OCI-LY7 (cell line): ENCODE results near the gene CPNE1. TPM values are rescaled to one million over a fixed set of nuclear protein-coding genes. Genes with fewer than 3 reads are reported as not detected.

Experiments used
- BruUV-seq: library from RNA; stranded (reverse); fragments of 400-500 nt; replicated peaks from 2 replicates; lab custom pipeline; 2021; lab: Mats Ljungman, UMichigan
- CTCF ChIA-PET: fragments of 300-600 bp; sonication (Branson Sonifier 250); formaldehyde crosslinking; loops from one replicate; lab custom pipeline; 2022; ENCODE audit warnings: antibody characterized with exemption; ENCODE audit not compliant: unreplicated experiment; lab: Charles Lee
- POLR2A ChIA-PET: fragments of 300-600 bp; sonication (Branson Sonifier 250); formaldehyde crosslinking; loops from one replicate; lab custom pipeline; 2022; ENCODE audit warnings: antibody characterized with exemption; lab: Charles Lee
- DNase-seq: peaks from one replicate; pipeline ENCODE4 v3.0.0-alpha.2; 2015; ENCODE audit warnings: low spot score
- H2AFZ ChIP-seq: fragments of 200-600 bp; sonication (generic), shearing (Covaris generic); 2 replicates; pipeline ENCODE4 v1.6.1; 2014; ENCODE audit warnings: mild to moderate bottlenecking, antibody characterized with exemption, low read length, moderate library complexity
- H3K27ac ChIP-seq: fragments of 200-600 bp; sonication (generic); 2 replicates; pipeline ENCODE4 v1.5.1; 2014; ENCODE audit warnings: mixed run types, low read depth, mild to moderate bottlenecking, moderate library complexity, low read length, inconsistent platforms; ENCODE audit not compliant: poor library complexity, severe bottlenecking
- H3K36me3 ChIP-seq: fragments of 200-600 bp; sonication (generic); 2 replicates; pipeline ENCODE4 v1.6.1; 2014; ENCODE audit warnings: mild to moderate bottlenecking, antibody characterized with exemption, low read length, moderate library complexity, mixed read lengths; ENCODE audit not compliant: insufficient read depth
- H3K4me1 ChIP-seq: fragments of 200-600 bp; sonication (generic); 2 replicates; pipeline ENCODE4 v1.5.1; 2014; ENCODE audit warnings: mild to moderate bottlenecking, low read length; ENCODE audit not compliant: insufficient read depth, poor library complexity, severe bottlenecking
- H3K4me2 ChIP-seq: fragments of 200-600 bp; sonication (generic); 2 replicates; pipeline ENCODE4 v1.6.1; 2014; ENCODE audit warnings: mild to moderate bottlenecking, low read length
- H3K4me3 ChIP-seq: fragments of 200-600 bp; sonication (generic); 2 replicates; pipeline ENCODE4 v1.5.1; 2014; ENCODE audit warnings: mild to moderate bottlenecking, low read depth, low read length; ENCODE audit not compliant: poor library complexity, severe bottlenecking
- H3K79me2 ChIP-seq: fragments of 200-600 bp; sonication (generic); 2 replicates; pipeline ENCODE4 v1.6.1; 2016; ENCODE audit warnings: low read depth, mild to moderate bottlenecking, low read length, moderate library complexity, mixed read lengths; ENCODE audit not compliant: insufficient read depth
- H3K9me2 ChIP-seq: fragments of 200-600 bp; sonication (generic); 2 replicates; pipeline ENCODE4 v1.6.1; 2016; ENCODE audit warnings: mild to moderate bottlenecking, low read length, mixed read lengths; ENCODE audit not compliant: insufficient read depth
- H3K9me3 ChIP-seq: fragments of 200-600 bp; sonication (generic); 2 replicates; pipeline ENCODE4 v1.6.1; 2014; ENCODE audit warnings: mild to moderate bottlenecking, mixed run types, low read length, mixed read lengths
- H4K20me1 ChIP-seq: fragments of 200-600 bp; sonication (generic); 2 replicates; pipeline ENCODE4 v1.6.1; 2014; ENCODE audit warnings: mild to moderate bottlenecking, antibody characterized with exemption, low read length, moderate library complexity, mixed read lengths; ENCODE audit not compliant: insufficient read depth
- CTCF ChIP-seq: fragments of 200-600 bp; sonication (generic); conservative IDR thresholded peaks from 2 replicates; pipeline ENCODE4 v1.5.1; 2014; ENCODE audit warnings: mild to moderate bottlenecking, antibody characterized with exemption, low read length, moderate library complexity, mixed read lengths
- EZH2phosphoT487 ChIP-seq: fragments of 200-600 bp; sonication (generic); IDR thresholded peaks from 2 replicates; pipeline ENCODE4 v1.6.1; 2018; ENCODE audit warnings: low read depth, borderline replicate concordance, mild to moderate bottlenecking, mixed run types, antibody characterized with exemption, low read length, moderate library complexity, mixed read lengths
- intact Hi-C: fragments of 100-400 bp; cut with micrococcal nuclease; formaldehyde crosslinking; loops from one replicate; pipeline ENCODE4 v1.10.0; 2022; ENCODE audit not compliant: unreplicated experiment
- total RNA-seq, 2 experiments: library from RNA; depleted of rRNA in 1 of 2; stranded (reverse); fragments of >200 nt in 1 of 2; shearing (Covaris generic) in 1 of 2; gene quantifications; 2 replicates each; pipeline ENCODE4 v1.2.3, GENCODE V29; 2014 to 2022

Gene CPNE1
- total RNA-seq, 2 experiments from 2014 or later, result 83.3 to 202 TPM

GRCh38 chr20:35636095-35636494, 28.6 kb downstream of the CPNE1 start:
- Histone ChIP-seq H4K20me1 (no peaks in the 10 kb centered on the region), H3K4me3 (no peak overlapping the region), H3K9me2 (no peaks in the 10 kb centered on the region), H2AFZ (no peak overlapping the region), H3K4me1 (no peaks in the 10 kb centered on the region), H3K4me2 (no peak overlapping the region), H3K36me3 (peaks cover 16% of the 10 kb centered on the region; the same call in 1 of the 2 replicates), H3K27ac (no peak overlapping the region), H3K9me3 (no peaks in the 10 kb centered on the region), H3K79me2 (peaks cover 12% of the 10 kb centered on the region; the same call in 1 of the 2 replicates)
- no TSS peak for BruUV-seq
- intact Hi-C loops, result no loop called here
- ChIA-PET CTCF (interaction anchor here (0.6 kb wide), 1 partner anchor 153 kb away, joined by 3 read pairs; no protein-coding TSS in a partner anchor), POLR2A (interaction anchor here (0.6 kb wide), 1 partner anchor 379 kb away, joined by 3 read pairs; no protein-coding TSS in a partner anchor)
- no peak for TF ChIP-seq CTCF
- no peak for TF ChIP-seq EZH2phosphoT487
- DNase-seq, result no peak

- CTCF ChIA-PET, result no interaction called here
- Histone ChIP-seq H3K27ac (no peak overlapping the region), H3K4me1 (no peaks in the 10 kb centered on the region), H3K9me2 (no peaks in the 10 kb centered on the region), H4K20me1 (no peaks in the 10 kb centered on the region), H3K4me3 (no peak overlapping the region), H3K9me3 (no peaks in the 10 kb centered on the region), H3K79me2 (peaks cover 12% of the 10 kb centered on the region; the same call in 1 of the 2 replicates), H2AFZ (no peak overlapping the region), H3K36me3 (peaks cover 21% of the 10 kb centered on the region; the same call in 1 of the 2 replicates), H3K4me2 (no peak overlapping the region)
- BruUV-seq, result no TSS peak
- intact Hi-C loops, result no loop called here
- POLR2A ChIA-PET, result interaction anchor here (0.6 to 1.4 kb wide), 3 partner anchors 9 to 378 kb away, joined by 3 to 7 read pairs (median 4); no protein-coding TSS in a partner anchor
- DNase-seq, result no peak
- TF ChIP-seq EZH2phosphoT487 (no peak), CTCF (no peak)
Observed at GRCh38 chr20:35635652-35636051, 29.0 kb downstream of the CPNE1 start.

- no peaks in the 10 kb centered on the region for H3K79me2 ChIP-seq
- H2AFZ ChIP-seq, result no peak overlapping the region
- BruUV-seq, result no TSS peak
- H3K4me3 ChIP-seq, result no peak overlapping the region
- no peaks in the 10 kb centered on the region for H4K20me1 ChIP-seq
- H3K4me2 ChIP-seq, result no peak overlapping the region
- no peak overlapping the region for H3K27ac ChIP-seq
- no peak for DNase-seq
- H3K36me3 ChIP-seq, result peaks cover 46% of the 10 kb centered on the region
- no peaks in the 10 kb centered on the region for H3K9me2 ChIP-seq
- TF ChIP-seq CTCF (no peak), EZH2phosphoT487 (no peak)
- intact Hi-C loops, result no loop called here
- no peaks in the 10 kb centered on the region for H3K4me1 ChIP-seq
- no peaks in the 10 kb centered on the region for H3K9me3 ChIP-seq
- POLR2A ChIA-PET, result interaction anchor here (0.6 kb wide), 1 partner anchor 15 kb away, joined by 5 read pairs; no protein-coding TSS in a partner anchor
- CTCF ChIA-PET, result no interaction called here
Observed at GRCh38 chr20:35632539-35633115, 32.1 kb downstream of the CPNE1 start.
